C4-2B (cell line): ENCODE results near the gene SYNRG.

Experiments used
- CTCF ChIP-seq: fragments of 450-650 bp; conservative IDR thresholded peaks from 2 replicates; pipeline ENCODE4 v1.5.1; 2017; ENCODE audit warnings: mild to moderate bottlenecking
- ZFX ChIP-seq: fragments of 450-650 bp; IDR thresholded peaks from 2 replicates; pipeline ENCODE4 v1.6.1; 2017

GRCh38 chr17:37492167-37492566 is 117.1 kb downstream of the SYNRG start:
- no peak for TF ChIP-seq CTCF
- TF ChIP-seq ZFX = no peak
